ENCODE data around the gene SLC1A2.

Gene SLC1A2

GRCh38 chr11:35257281-35257680 lies 162.1 kb downstream of the SLC1A2 start:
- no peak for DNase-seq (ENCODE audit: low spot score in 2 of 2)
- no peaks in the 10 kb centered on the region for H3K9me3 ChIP-seq
- no peaks in the 10 kb centered on the region for H3K36me3 ChIP-seq (replicated peaks)
- peaks cover 2% of the 10 kb centered on the region; the same call in 1 of the 2 replicates for H3K27me3 ChIP-seq (ENCODE audit: low read depth)
- H3K4me1 ChIP-seq = no peaks in the 10 kb centered on the region
- in situ Hi-C loops (cut with MboI; ENCODE audit: low sequenced_read_pairs) = no loop called here
- H3K4me3 ChIP-seq = no peak overlapping the region

GRCh38 chr11:35256296-35256695 lies 163.1 kb downstream of the SLC1A2 start:
- in situ Hi-C loops (cut with MboI; ENCODE audit: low sequenced_read_pairs) = no loop called here
- Histone ChIP-seq H3K27me3 (ENCODE audit: low read depth) (peaks cover 2% of the 10 kb centered on the region; the same call in 1 of the 2 replicates), H3K4me1 (no peaks in the 10 kb centered on the region), H3K4me3 (no peak overlapping the region), H3K9me3 (no peaks in the 10 kb centered on the region), H3K36me3 (replicated peaks) (no peaks in the 10 kb centered on the region)
- no peak for DNase-seq (ENCODE audit: low spot score in 2 of 2)

DNA sequence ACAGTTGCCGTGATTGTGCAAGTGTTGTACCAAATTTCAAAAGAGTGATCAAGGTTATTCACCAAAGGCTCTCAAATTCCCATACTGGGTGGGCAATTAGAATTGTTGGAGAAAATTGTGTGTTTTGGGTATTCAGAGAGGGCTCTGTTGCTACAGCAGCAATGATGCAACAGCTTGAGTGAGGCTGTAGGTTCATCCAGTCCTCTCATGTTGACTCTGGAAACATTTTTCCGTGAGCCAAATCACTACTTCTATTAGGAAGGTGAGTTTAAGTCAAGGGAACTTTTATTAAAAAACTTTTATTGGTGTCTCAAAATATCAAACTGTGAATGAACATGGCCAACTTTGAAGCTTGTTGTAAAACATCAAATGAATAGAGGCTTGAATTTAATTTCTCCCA lies 163.8 kb downstream of the SLC1A2 start:
- Histone ChIP-seq H3K27me3 (ENCODE audit: low read depth) (peaks cover 2% of the 10 kb centered on the region; the same call in 1 of the 2 replicates), H3K9me3 (no peaks in the 10 kb centered on the region), H3K36me3 (replicated peaks) (no peaks in the 10 kb centered on the region), H3K4me1 (no peaks in the 10 kb centered on the region), H3K4me3 (no peak overlapping the region)
- in situ Hi-C loops (cut with MboI; ENCODE audit: low sequenced_read_pairs) = no loop called here
- DNase-seq (ENCODE audit: low spot score in 2 of 2) = no peak

GRCh38 chr11:35253237-35253636 lies 166.1 kb downstream of the SLC1A2 start:
- no peak overlapping the region for H3K4me3 ChIP-seq
- H3K9me3 ChIP-seq = no peaks in the 10 kb centered on the region
- no peaks in the 10 kb centered on the region for H3K4me1 ChIP-seq
- DNase-seq (ENCODE audit: low spot score in 2 of 2) = no peak
- H3K36me3 ChIP-seq (replicated peaks) = no peaks in the 10 kb centered on the region
- in situ Hi-C loops (cut with MboI; ENCODE audit: low sequenced_read_pairs) = no loop called here
- no peaks in the 10 kb centered on the region for H3K27me3 ChIP-seq (ENCODE audit: low read depth)

GRCh38 chr11:35250621-35251020 lies 168.7 kb downstream of the SLC1A2 start:
- in situ Hi-C loops (cut with MboI; ENCODE audit: low sequenced_read_pairs) = no loop called here

GRCh38 chr11:35250192-35250591 lies 169.2 kb downstream of the SLC1A2 start:
- H3K4me3 ChIP-seq = no peak overlapping the region
- no peak for DNase-seq (ENCODE audit: low spot score in 2 of 2)
- in situ Hi-C loops (cut with MboI; ENCODE audit: low sequenced_read_pairs) = no loop called here
- H3K9me3 ChIP-seq = no peaks in the 10 kb centered on the region
- H3K27me3 ChIP-seq (ENCODE audit: low read depth) = no peaks in the 10 kb centered on the region
- H3K36me3 ChIP-seq (replicated peaks) = no peaks in the 10 kb centered on the region
- H3K4me1 ChIP-seq = no peaks in the 10 kb centered on the region

More at GRCh38 chr11:35250621-35251020, 168.7 kb downstream of the SLC1A2 start:
- DNase-seq (ENCODE audit: low spot score in 2 of 2) = no peak
- H3K36me3 ChIP-seq (replicated peaks) = no peaks in the 10 kb centered on the region
- no peak overlapping the region for H3K4me3 ChIP-seq
- H3K9me3 ChIP-seq = no peaks in the 10 kb centered on the region
- no peaks in the 10 kb centered on the region for H3K4me1 ChIP-seq
- H3K27me3 ChIP-seq (ENCODE audit: low read depth) = no peaks in the 10 kb centered on the region

GRCh38 chr11:35248558-35249323 lies 170.6 kb downstream of the SLC1A2 start:
- Histone ChIP-seq H3K9me3 (no peaks in the 10 kb centered on the region), H3K4me1 (no peaks in the 10 kb centered on the region), H3K27me3 (ENCODE audit: low read depth) (no peaks in the 10 kb centered on the region), H3K36me3 (replicated peaks) (no peaks in the 10 kb centered on the region), H3K4me3 (no peak overlapping the region)
- in situ Hi-C loops (cut with MboI; ENCODE audit: low sequenced_read_pairs) = no loop called here
- no peak for DNase-seq (ENCODE audit: low spot score in 2 of 2)

DNA sequence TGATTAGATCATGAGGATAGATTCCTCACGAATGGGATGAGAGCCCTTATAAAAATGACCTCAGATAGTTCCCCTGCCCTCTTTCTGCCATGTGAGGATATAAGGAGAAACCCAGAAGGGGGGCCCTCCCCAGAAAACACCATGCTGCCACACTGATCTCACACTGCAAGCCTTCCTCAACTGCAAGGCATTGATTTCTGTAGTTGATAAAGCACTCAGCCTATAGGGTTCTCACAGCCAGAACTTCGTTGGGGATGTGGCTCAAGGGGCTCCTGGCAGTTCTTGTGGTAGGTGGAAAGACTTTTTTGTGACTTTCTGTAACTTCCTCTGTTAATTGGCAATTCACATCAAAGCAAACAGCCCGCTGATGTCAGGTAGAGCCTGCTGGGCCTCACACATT lies 171.5 kb downstream of the SLC1A2 start:
- Histone ChIP-seq H3K27me3 (ENCODE audit: low read depth) (no peaks in the 10 kb centered on the region), H3K4me1 (no peaks in the 10 kb centered on the region), H3K9me3 (no peaks in the 10 kb centered on the region), H3K36me3 (replicated peaks) (no peaks in the 10 kb centered on the region), H3K4me3 (no peak overlapping the region)
- no peak for DNase-seq (ENCODE audit: low spot score in 2 of 2)
- in situ Hi-C loops (cut with MboI; ENCODE audit: low sequenced_read_pairs) = no loop called here

GRCh38 chr11:35247428-35247827 lies 171.9 kb downstream of the SLC1A2 start:
- Histone ChIP-seq H3K36me3 (replicated peaks) (no peaks in the 10 kb centered on the region), H3K4me1 (no peaks in the 10 kb centered on the region), H3K9me3 (no peaks in the 10 kb centered on the region), H3K4me3 (no peak overlapping the region), H3K27me3 (ENCODE audit: low read depth) (no peaks in the 10 kb centered on the region)
- DNase-seq (ENCODE audit: low spot score in 2 of 2) = no peak
- in situ Hi-C loops (cut with MboI; ENCODE audit: low sequenced_read_pairs) = no loop called here

GRCh38 chr11:35246745-35247144 lies 172.6 kb downstream of the SLC1A2 start:
- Histone ChIP-seq H3K4me1 (no peaks in the 10 kb centered on the region), H3K36me3 (replicated peaks) (no peaks in the 10 kb centered on the region), H3K27me3 (ENCODE audit: low read depth) (no peaks in the 10 kb centered on the region), H3K9me3 (no peaks in the 10 kb centered on the region), H3K4me3 (no peak overlapping the region)
- no peak for DNase-seq (ENCODE audit: low spot score in 2 of 2)
- in situ Hi-C loops (cut with MboI; ENCODE audit: low sequenced_read_pairs) = no loop called here

- no peak for DNase-seq (ENCODE audit: low spot score in 2 of 2)
- Histone ChIP-seq H3K4me3 (no peak overlapping the region), H3K4me1 (no peaks in the 10 kb centered on the region), H3K36me3 (replicated peaks) (no peaks in the 10 kb centered on the region), H3K27me3 (ENCODE audit: low read depth) (no peaks in the 10 kb centered on the region), H3K9me3 (no peaks in the 10 kb centered on the region)
- in situ Hi-C loops (cut with MboI; ENCODE audit: low sequenced_read_pairs) = no loop called here
Observed at GRCh38 chr11:35245786-35246185, 173.6 kb downstream of the SLC1A2 start.

DNA sequence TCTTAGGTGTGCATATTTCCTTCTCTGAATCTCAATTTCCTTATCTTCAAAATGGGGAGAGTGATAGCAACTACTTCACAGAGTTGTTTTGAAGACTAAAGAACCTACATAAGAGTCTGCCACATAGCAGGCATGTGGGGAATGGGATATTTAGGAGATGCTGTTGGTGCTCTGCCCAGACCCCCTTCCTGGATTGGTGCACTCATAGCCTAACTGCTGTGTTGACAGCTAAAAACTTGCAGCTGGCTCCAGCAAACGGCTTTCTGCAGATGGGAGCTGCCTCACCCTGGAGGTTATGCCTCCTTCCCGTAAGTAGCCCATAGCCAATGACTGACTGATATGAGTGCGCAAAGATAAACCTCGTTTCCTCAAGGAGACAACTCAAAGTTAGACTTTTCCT lies 174.3 kb downstream of the SLC1A2 start:
- no peak for DNase-seq (ENCODE audit: low spot score in 2 of 2)
- no peaks in the 10 kb centered on the region for H3K4me1 ChIP-seq
- H3K27me3 ChIP-seq (ENCODE audit: low read depth) = no peaks in the 10 kb centered on the region
- H3K36me3 ChIP-seq (replicated peaks) = no peaks in the 10 kb centered on the region
- in situ Hi-C loops (cut with MboI; ENCODE audit: low sequenced_read_pairs) = no loop called here
- H3K9me3 ChIP-seq = no peaks in the 10 kb centered on the region
- H3K4me3 ChIP-seq = no peak overlapping the region

DNA sequence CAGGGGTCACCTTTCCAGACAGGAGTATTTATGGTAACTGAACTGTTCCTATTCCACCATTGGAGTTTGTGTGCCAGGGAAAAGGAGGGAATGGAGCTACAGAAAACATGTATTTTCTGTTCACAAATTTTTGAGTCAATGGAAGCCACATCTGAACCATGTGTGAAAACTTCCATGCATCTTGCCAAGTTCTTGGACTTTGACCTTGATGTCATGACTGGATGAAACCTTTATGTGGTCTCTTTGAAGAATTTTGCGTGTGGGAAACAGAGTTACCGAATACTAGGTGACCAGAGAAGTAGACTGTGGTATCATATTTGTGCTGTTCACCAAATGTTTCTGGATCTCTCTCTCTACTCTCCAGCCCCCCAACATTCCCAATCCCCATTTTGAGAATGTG lies 175.6 kb downstream of the SLC1A2 start:
- Histone ChIP-seq H3K36me3 (replicated peaks) (no peaks in the 10 kb centered on the region), H3K4me3 (no peak overlapping the region), H3K4me1 (no peaks in the 10 kb centered on the region), H3K27me3 (ENCODE audit: low read depth) (no peaks in the 10 kb centered on the region), H3K9me3 (no peaks in the 10 kb centered on the region)
- in situ Hi-C loops (cut with MboI; ENCODE audit: low sequenced_read_pairs) = no loop called here
- no peak for DNase-seq (ENCODE audit: low spot score in 2 of 2)

DNA sequence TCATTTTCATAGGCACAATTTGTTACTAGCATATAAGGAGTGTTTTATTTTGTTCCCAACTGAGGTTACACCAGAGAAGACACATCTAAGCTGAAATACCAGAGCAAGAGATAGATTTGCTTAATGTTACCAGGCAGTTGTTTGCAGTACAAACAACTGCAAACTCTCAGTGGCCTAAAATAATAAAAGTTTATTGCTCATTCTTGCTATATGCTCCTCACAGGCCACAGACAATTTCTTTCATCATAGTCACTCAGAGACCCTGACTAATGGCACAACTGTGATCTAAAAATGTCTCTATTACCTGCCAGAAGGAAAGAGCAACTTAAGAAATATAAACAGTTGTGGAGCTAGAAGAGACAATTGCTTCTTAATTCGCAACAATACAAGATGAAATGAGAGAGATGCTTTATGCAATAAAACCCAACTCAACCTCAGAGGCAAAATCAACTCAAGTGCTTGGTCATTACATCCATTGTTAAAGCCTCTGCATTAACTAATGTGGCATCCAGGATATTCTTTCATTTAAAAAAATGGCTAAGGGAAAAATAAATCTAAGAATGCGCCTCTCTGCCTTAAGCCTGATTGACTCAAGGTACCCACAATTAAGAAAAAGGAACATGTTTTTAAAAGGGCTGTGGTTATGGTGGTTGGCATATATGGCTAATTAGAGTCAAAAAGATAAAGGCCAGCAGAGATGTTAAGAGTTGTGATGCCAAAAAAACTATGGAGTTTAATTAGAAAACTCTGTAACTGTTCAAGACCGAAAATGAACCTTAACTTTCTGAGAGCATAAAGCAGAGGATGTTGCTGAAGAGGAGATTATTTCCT lies 176.7 kb downstream of the SLC1A2 start:
- in situ Hi-C loops (cut with MboI; ENCODE audit: low sequenced_read_pairs) = no loop called here
- Histone ChIP-seq H3K4me1 (no peaks in the 10 kb centered on the region), H3K9me3 (no peaks in the 10 kb centered on the region), H3K4me3 (no peak overlapping the region), H3K36me3 (replicated peaks) (no peaks in the 10 kb centered on the region), H3K27me3 (ENCODE audit: low read depth) (no peaks in the 10 kb centered on the region)
- no peak for DNase-seq (ENCODE audit: low spot score in 2 of 2)
